GM21717 (cell line): Measurements from ENCODE around the gene COL18A1.
"Not testable (repeated sequence)": the region's sequence is repeated elsewhere in the genome, so short reads cannot be mapped to it uniquely, and the experiment has no call there.

Experiments
- ATAC-seq: cut with Tn5 transposase; IDR thresholded peaks from one replicate; pipeline ENCODE4 v1.9.1; 2021; ENCODE audit warnings: mild to moderate bottlenecking, moderate library complexity; ENCODE audit not compliant: unreplicated experiment

COL18A1 gene

GRCh38 chr21:45514311-45515021 lies 109.5 kb downstream of the COL18A1 start:
- no peak for ATAC-seq

GRCh38 chr21:45515241-45516061 lies 110.5 kb downstream of the COL18A1 start:
- no peak for ATAC-seq

GRCh38 chr21:45516071-45516670 lies 111.2 kb downstream of the COL18A1 start:
- ATAC-seq, result no peak

- ATAC-seq, result no peak
These were observed 111.7 kb downstream of the COL18A1 start for GRCh38 chr21:45516671-45517151.

- no peak for ATAC-seq
These were observed 112.5 kb downstream of the COL18A1 start for GRCh38 chr21:45517249-45518065.

- no peak for ATAC-seq
These were observed 113.8 kb downstream of the COL18A1 start for GRCh38 chr21:45518742-45519141.

- no peak for ATAC-seq
These were observed 114.2 kb downstream of the COL18A1 start for GRCh38 chr21:45519182-45519581.

- no peak for ATAC-seq
These were observed 116.3 kb downstream of the COL18A1 start for GRCh38 chr21:45521241-45521640.

GRCh38 chr21:45522381-45522780 lies 117.4 kb downstream of the COL18A1 start:
- no peak for ATAC-seq

- ATAC-seq, result no peak
These were observed 118.0 kb downstream of the COL18A1 start for GRCh38 chr21:45522986-45523385.

- ATAC-seq, result no peak
These were observed 118.6 kb downstream of the COL18A1 start for GRCh38 chr21:45523411-45524101.

GRCh38 chr21:45524756-45525152 lies 119.8 kb downstream of the COL18A1 start:
- ATAC-seq, result no peak

- no peak for ATAC-seq
These were observed 120.4 kb downstream of the COL18A1 start for GRCh38 chr21:45525153-45525909.

GRCh38 chr21:45525910-45526306 lies 120.9 kb downstream of the COL18A1 start:
- no peak for ATAC-seq

GRCh38 chr21:45527151-45527999 lies 122.4 kb downstream of the COL18A1 start:
- ATAC-seq, result not testable (repeated sequence)

GRCh38 chr21:45528028-45528705 lies 123.2 kb downstream of the COL18A1 start:
- no peak for ATAC-seq

- ATAC-seq, result no peak
These were observed 124.2 kb downstream of the COL18A1 start for GRCh38 chr21:45528981-45529784.
